Raji (cell line): ENCODE data around the gene PARP14.

Source experiments
- POLR2A ChIP-seq: IDR thresholded peaks from 2 replicates; pipeline ENCODE4 v1.6.1; 2011; ENCODE audit warnings: low read depth, low read length, control low read depth; ENCODE audit not compliant: insufficient read depth

Gene PARP14

DNA sequence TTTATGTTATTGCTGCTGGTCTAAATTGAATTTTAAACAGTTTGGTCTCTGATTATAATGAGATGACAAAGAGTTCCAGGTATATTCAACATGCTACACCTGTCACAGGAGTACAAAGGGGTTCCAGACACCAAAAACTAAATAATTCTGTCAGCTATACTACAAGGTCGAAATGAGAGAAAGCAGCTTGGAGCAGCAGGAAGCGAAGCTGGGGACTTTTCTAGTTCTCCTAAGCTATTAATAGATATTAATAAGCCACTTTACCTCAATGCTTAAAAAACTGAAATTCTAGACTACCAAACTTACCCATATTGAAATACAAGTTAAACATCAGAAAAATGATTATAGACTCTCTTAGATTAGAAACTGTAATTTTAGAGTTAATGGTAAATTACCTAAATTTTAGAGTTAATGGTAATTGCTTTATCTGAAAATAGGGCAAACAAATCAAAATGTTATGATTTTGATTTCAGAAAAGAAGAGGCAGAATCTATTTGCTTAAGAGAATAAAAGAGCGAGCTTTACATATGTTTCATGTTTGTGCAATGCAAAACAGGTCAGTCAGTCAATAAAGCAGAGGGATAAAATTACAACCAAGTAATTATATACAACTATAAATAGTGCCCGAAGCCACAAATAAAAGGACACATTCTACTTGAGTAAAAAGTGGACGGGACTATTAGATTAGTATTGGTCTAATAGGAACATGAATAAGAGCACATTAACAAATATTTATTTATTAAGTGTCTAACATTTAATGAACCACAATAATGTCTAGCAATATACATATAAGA lies 96.2 kb downstream of the PARP14 start:
- no peak for TF ChIP-seq POLR2A

DNA sequence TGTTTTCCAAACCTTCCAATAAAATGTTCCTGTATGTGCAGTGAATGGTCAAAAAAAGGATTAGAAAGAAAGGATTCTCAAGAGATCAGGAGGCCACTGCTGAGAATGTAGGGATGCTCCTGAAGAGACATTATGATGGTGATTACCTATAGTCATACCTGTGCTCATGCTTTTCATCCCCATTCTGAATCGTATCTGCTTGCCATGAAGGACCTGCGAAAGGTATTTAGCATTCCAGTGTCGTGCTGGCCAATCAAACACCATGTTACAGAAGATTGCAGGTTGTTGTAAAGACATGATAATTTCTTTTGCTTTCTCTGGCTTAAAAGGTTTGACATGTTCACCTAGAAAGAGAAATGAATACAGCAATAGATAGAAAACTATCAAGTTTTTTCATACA lies 96.9 kb downstream of the PARP14 start:
- TF ChIP-seq POLR2A = no peak
